ENCODE measurements around the gene FMN2.

Gene FMN2

GRCh38 chr1:240170266-240170665 lies 78.6 kb downstream of the FMN2 start:
- no peak overlapping the region for H3K4me3 ChIP-seq (ENCODE audit: insufficient read depth, low read length, poor library complexity, severe bottlenecking)
- no peak overlapping the region for H3K27ac ChIP-seq (ENCODE audit: low read depth, low read length)
- H3F3A ChIP-seq (ENCODE audit: insufficient read depth), result no peaks in the 10 kb centered on the region
- no peaks in the 10 kb centered on the region for H3K79me2 ChIP-seq (ENCODE audit: insufficient read depth, low read length)
- H3K9ac ChIP-seq (ENCODE audit: low read length), result no peak overlapping the region
- H3K9me2 ChIP-seq (replicated peaks; ENCODE audit: insufficient read depth, low read length), result no peaks in the 10 kb centered on the region
- TF ChIP-seq, protein P1, sequence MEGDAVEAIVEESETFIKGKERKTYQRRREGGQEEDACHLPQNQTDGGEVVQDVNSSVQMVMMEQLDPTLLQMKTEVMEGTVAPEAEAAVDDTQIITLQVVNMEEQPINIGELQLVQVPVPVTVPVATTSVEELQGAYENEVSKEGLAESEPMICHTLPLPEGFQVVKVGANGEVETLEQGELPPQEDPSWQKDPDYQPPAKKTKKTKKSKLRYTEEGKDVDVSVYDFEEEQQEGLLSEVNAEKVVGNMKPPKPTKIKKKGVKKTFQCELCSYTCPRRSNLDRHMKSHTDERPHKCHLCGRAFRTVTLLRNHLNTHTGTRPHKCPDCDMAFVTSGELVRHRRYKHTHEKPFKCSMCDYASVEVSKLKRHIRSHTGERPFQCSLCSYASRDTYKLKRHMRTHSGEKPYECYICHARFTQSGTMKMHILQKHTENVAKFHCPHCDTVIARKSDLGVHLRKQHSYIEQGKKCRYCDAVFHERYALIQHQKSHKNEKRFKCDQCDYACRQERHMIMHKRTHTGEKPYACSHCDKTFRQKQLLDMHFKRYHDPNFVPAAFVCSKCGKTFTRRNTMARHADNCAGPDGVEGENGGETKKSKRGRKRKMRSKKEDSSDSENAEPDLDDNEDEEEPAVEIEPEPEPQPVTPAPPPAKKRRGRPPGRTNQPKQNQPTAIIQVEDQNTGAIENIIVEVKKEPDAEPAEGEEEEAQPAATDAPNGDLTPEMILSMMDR (IDR thresholded peaks at IDR 0.05; ENCODE audit: insufficient read depth, low read length, poor library complexity, severe bottlenecking), result no peak
- no peak for TF ChIP-seq EZH2phosphoT487 (conservative IDR thresholded peaks at IDR 0.05; ENCODE audit: low read length)
- H3K27me3 ChIP-seq (ENCODE audit: low read length), result no peaks in the 10 kb centered on the region
- H4K20me1 ChIP-seq (ENCODE audit: low read depth, low read length), result no peaks in the 10 kb centered on the region
- H3K36me3 ChIP-seq (ENCODE audit: low read length), result no peaks in the 10 kb centered on the region
- H2AFZ ChIP-seq (ENCODE audit: low read depth, low read length, severe bottlenecking), result no peak overlapping the region
- no peaks in the 10 kb centered on the region for H3K9me3 ChIP-seq (ENCODE audit: insufficient read depth, low read length)
- H3K4me2 ChIP-seq (ENCODE audit: low read depth, low read length, poor library complexity, severe bottlenecking), result no peak overlapping the region

DNA sequence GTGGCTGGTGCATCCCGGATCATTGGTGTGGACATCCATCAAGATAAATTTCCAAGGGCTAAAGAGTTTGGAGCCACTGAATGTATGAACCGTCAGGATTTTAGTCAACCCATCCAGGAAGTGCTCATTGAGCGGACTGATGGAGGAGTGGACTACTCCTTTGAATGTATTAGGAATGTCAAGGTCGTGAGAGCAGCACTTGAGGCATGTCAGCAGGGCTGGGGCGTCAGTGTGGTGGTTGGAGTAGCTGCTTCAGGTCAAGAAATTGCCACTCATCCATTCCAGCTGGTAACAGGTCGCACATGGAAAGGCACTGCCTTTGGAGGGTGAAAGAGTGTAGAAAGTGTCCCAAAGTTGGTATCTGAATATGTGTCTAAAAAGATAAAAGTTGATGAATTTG lies 79.1 kb downstream of the FMN2 start:
- Histone ChIP-seq H3K27ac (ENCODE audit: low read depth, low read length) (no peak overlapping the region), H2AFZ (ENCODE audit: low read depth, low read length, severe bottlenecking) (no peak overlapping the region), H3F3A (ENCODE audit: insufficient read depth) (no peaks in the 10 kb centered on the region), H3K9me3 (ENCODE audit: insufficient read depth, low read length) (no peaks in the 10 kb centered on the region), H3K79me2 (ENCODE audit: insufficient read depth, low read length) (no peaks in the 10 kb centered on the region), H3K27me3 (ENCODE audit: low read length) (no peaks in the 10 kb centered on the region), H3K4me2 (ENCODE audit: low read depth, low read length, poor library complexity, severe bottlenecking) (no peak overlapping the region), H3K4me3 (ENCODE audit: insufficient read depth, low read length, poor library complexity, severe bottlenecking) (no peak overlapping the region), H3K9me2 (replicated peaks; ENCODE audit: insufficient read depth, low read length) (no peaks in the 10 kb centered on the region), H4K20me1 (ENCODE audit: low read depth, low read length) (no peaks in the 10 kb centered on the region), H3K9ac (ENCODE audit: low read length) (no peak overlapping the region), H3K36me3 (ENCODE audit: low read length) (no peaks in the 10 kb centered on the region)
- TF ChIP-seq EZH2phosphoT487 (conservative IDR thresholded peaks at IDR 0.05; ENCODE audit: low read length), result no peak
- TF ChIP-seq, protein P1 (IDR thresholded peaks at IDR 0.05; ENCODE audit: insufficient read depth, low read length, poor library complexity, severe bottlenecking), result no peak

DNA sequence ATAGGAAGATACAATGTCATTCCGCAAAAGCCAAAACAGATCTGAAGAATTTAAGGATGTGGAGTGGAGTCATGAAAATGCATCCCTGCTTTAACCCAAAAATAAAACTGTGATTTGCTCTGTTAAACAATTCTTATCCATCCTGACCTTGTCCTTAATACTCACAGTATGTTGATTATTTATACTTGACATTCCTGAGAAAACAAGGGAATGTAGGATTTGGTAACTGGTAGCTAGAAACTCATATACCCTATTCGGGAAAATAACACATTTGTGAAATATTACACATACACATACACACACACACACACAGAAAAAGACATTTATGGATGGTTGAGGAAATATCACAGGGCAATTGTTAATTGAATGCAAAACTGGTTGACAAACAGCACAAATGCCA lies 80.2 kb downstream of the FMN2 start:
- Histone ChIP-seq H3K27ac (ENCODE audit: low read depth, low read length) (no peak overlapping the region), H3K9ac (ENCODE audit: low read length) (no peak overlapping the region), H3K4me3 (ENCODE audit: insufficient read depth, low read length, poor library complexity, severe bottlenecking) (no peak overlapping the region), H3K9me3 (ENCODE audit: insufficient read depth, low read length) (no peaks in the 10 kb centered on the region), H2AFZ (ENCODE audit: low read depth, low read length, severe bottlenecking) (no peak overlapping the region), H3K9me2 (replicated peaks; ENCODE audit: insufficient read depth, low read length) (no peaks in the 10 kb centered on the region), H4K20me1 (ENCODE audit: low read depth, low read length) (no peaks in the 10 kb centered on the region), H3F3A (ENCODE audit: insufficient read depth) (no peaks in the 10 kb centered on the region), H3K27me3 (ENCODE audit: low read length) (no peaks in the 10 kb centered on the region), H3K79me2 (ENCODE audit: insufficient read depth, low read length) (no peaks in the 10 kb centered on the region), H3K4me2 (ENCODE audit: low read depth, low read length, poor library complexity, severe bottlenecking) (no peak overlapping the region), H3K36me3 (ENCODE audit: low read length) (no peaks in the 10 kb centered on the region)
- TF ChIP-seq EZH2phosphoT487 (conservative IDR thresholded peaks at IDR 0.05; ENCODE audit: low read length), result no peak

- Histone ChIP-seq H3K36me3 (ENCODE audit: low read length) (no peaks in the 10 kb centered on the region), H3K4me3 (ENCODE audit: insufficient read depth, low read length, poor library complexity, severe bottlenecking) (no peak overlapping the region), H3K27me3 (ENCODE audit: low read length) (no peaks in the 10 kb centered on the region), H3K79me2 (ENCODE audit: insufficient read depth, low read length) (no peaks in the 10 kb centered on the region), H3K9me2 (replicated peaks; ENCODE audit: insufficient read depth, low read length) (no peaks in the 10 kb centered on the region), H4K20me1 (ENCODE audit: low read depth, low read length) (no peaks in the 10 kb centered on the region), H2AFZ (ENCODE audit: low read depth, low read length, severe bottlenecking) (no peak overlapping the region), H3K27ac (ENCODE audit: low read depth, low read length) (no peak overlapping the region), H3F3A (ENCODE audit: insufficient read depth) (no peaks in the 10 kb centered on the region), H3K9me3 (ENCODE audit: insufficient read depth, low read length) (no peaks in the 10 kb centered on the region), H3K9ac (ENCODE audit: low read length) (no peak overlapping the region), H3K4me2 (ENCODE audit: low read depth, low read length, poor library complexity, severe bottlenecking) (no peak overlapping the region)
- TF ChIP-seq, protein P1 (IDR thresholded peaks at IDR 0.05; ENCODE audit: insufficient read depth, low read length, poor library complexity, severe bottlenecking), result no peak
- TF ChIP-seq EZH2phosphoT487 (conservative IDR thresholded peaks at IDR 0.05; ENCODE audit: low read length), result no peak
Measured at GRCh38 chr1:240173836-240174235, 82.2 kb downstream of the FMN2 start.

All from SU-DHL-6 (cell line).